Smooth muscle cell (in vitro differentiated cells): Measurements from ENCODE around the gene RAD50. TPM values are rescaled to one million over a fixed set of nuclear protein-coding genes. Genes with fewer than 3 reads are reported as not detected.
"Not testable (repeated sequence)": the region's sequence is repeated elsewhere in the genome, so short reads cannot be mapped to it uniquely, and the experiment has no call there.

ENCODE experiments used
- DNase-seq: peaks from one replicate; lab custom pipeline; 2025; ENCODE audit not compliant: unreplicated experiment; lab: John Stamatoyannopoulos, UW
- H2AFZ ChIP-seq: fragments of 200-600 bp; sonication (generic); 2 replicates; pipeline ENCODE4 v1.6.0; 2016; ENCODE audit warnings: antibody characterized with exemption, low read depth, mild to moderate bottlenecking
- H3F3A ChIP-seq: fragments of 200-600 bp; sonication (generic); 2 replicates; pipeline ENCODE4 v1.6.0; 2017; ENCODE audit warnings: antibody characterized with exemption, low read depth
- H3K27ac ChIP-seq: fragments of 200-600 bp; sonication (generic); 2 replicates; pipeline ENCODE4 v1.5.1; 2016; ENCODE audit warnings: low read depth, mild to moderate bottlenecking
- H3K27me3 ChIP-seq: fragments of 200-600 bp; sonication (generic); 2 replicates; pipeline ENCODE4 v1.6.1; 2016; ENCODE audit warnings: low read depth, mild to moderate bottlenecking
- H3K36me3 ChIP-seq: fragments of 200-600 bp; sonication (generic); 2 replicates; pipeline ENCODE4 v1.5.1; 2016; ENCODE audit warnings: low read depth
- H3K4me1 ChIP-seq: fragments of 200-600 bp; sonication (generic); 2 replicates; pipeline ENCODE4 v1.5.1; 2016; ENCODE audit warnings: low read depth
- H3K4me2 ChIP-seq: fragments of 200-600 bp; sonication (generic); 2 replicates; pipeline ENCODE4 v1.6.0; 2016; ENCODE audit warnings: mild to moderate bottlenecking
- H3K4me3 ChIP-seq: fragments of 200-600 bp; sonication (generic); 2 replicates; pipeline ENCODE4 v1.5.1; 2016; ENCODE audit warnings: mild to moderate bottlenecking
- H3K79me2 ChIP-seq: fragments of 200-600 bp; sonication (generic); 2 replicates; pipeline ENCODE4 v1.6.0; 2016; ENCODE audit warnings: low read depth, mild to moderate bottlenecking
- H3K9ac ChIP-seq: fragments of 200-600 bp; sonication (generic); 2 replicates; pipeline ENCODE4 v1.6.0; 2016; ENCODE audit warnings: low read depth
- H3K9me3 ChIP-seq: fragments of 200-600 bp; sonication (generic); replicated peaks from 2 replicates; pipeline ENCODE4 v1.5.1; 2016; ENCODE audit warnings: low read depth
- H4K20me1 ChIP-seq: fragments of 200-600 bp; sonication (generic); 2 replicates; pipeline ENCODE4 v1.6.0; 2016; ENCODE audit warnings: low read depth
- CTCF ChIP-seq: fragments of 200-600 bp; sonication (generic); IDR thresholded peaks from 2 replicates; pipeline ENCODE4 v1.5.1; 2017; ENCODE audit warnings: borderline replicate concordance, mild to moderate bottlenecking, antibody characterized with exemption; ENCODE audit not compliant: insufficient read depth, poor library complexity, severe bottlenecking
- WGBS: methylation state at CpG from one replicate; pipeline ENCODE4 v1.1.7; 2016; ENCODE audit warnings: low lambda C conversion rate; 5-methylcytosine and 5-hydroxymethylcytosine counted together
- polyA plus RNA-seq: library from polyadenylated mRNA; unstranded; fragments of >200 nt; fragmentation: Nextera tagmentation; extraction: Ambion mirVana; gene quantifications from 2 replicates; pipeline ENCODE4 v1.2.1, GENCODE V29; 2016
- total RNA-seq: library from RNA; depleted of rRNA; stranded (reverse); fragments of >200 nt; gene quantifications from 2 replicates; pipeline ENCODE4 v1.2.3, GENCODE V29; 2014

Gene RAD50
- total and polyA plus RNA-seq, 2 experiments from 2014 or later, result 19.9 to 28.8 TPM

DNA sequence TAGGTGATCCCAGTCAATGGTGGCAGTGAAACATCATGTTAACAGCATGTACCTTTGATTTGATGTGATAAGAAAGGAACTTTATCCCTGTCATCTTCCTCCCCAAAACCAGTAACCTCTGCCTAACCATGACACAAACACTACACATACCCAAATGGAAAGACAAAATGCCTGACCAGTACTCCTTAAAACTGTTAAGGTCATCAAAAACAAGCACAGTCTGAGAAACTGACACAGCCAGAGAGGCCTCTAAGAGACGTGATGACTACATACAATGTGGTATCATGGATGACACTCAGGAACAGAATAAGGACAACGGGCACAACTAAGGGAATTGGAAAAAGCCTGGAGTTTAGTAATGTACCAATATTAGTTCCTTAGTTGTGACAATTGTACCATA, 9.5 kb upstream of the RAD50 start:
- Histone ChIP-seq H3K4me1 (no peaks in the 10 kb centered on the region), H3F3A (no peaks in the 10 kb centered on the region), H3K4me2 (no peak overlapping the region), H2AFZ (no peak overlapping the region), H3K79me2 (no peaks in the 10 kb centered on the region), H3K4me3 (no peak overlapping the region), H3K9me3 (no peaks in the 10 kb centered on the region), H3K27ac (no peak overlapping the region), H3K9ac (no peak overlapping the region), H3K27me3 (peaks cover 27% of the 10 kb centered on the region), H4K20me1 (no peaks in the 10 kb centered on the region), H3K36me3 (no peaks in the 10 kb centered on the region)
- DNase-seq, result no peak
- no peak for TF ChIP-seq CTCF
- 88% methylated on average over 2 of the region's 2 CpGs for WGBS

GRCh38 chr5:132548834-132549233, 7.9 kb upstream of the RAD50 start:
- H3F3A ChIP-seq, H3K4me2 ChIP-seq, H3K4me1 ChIP-seq, H3K9me3 ChIP-seq, H3K4me3 ChIP-seq, H2AFZ ChIP-seq, H4K20me1 ChIP-seq, H3K9ac ChIP-seq, DNase-seq, H3K79me2 ChIP-seq, H3K27ac ChIP-seq, H3K36me3 ChIP-seq: not testable (repeated sequence)
- peaks cover 15% of the 10 kb centered on the region for H3K27me3 ChIP-seq
- WGBS, result 93% methylated on average over 7 of the region's 7 CpGs

GRCh38 chr5:132549576-132549975, 7.2 kb upstream of the RAD50 start:
- no peaks in the 10 kb centered on the region for H3F3A ChIP-seq
- WGBS, result 85% methylated on average over 2 of the region's 2 CpGs
- TF ChIP-seq CTCF, result no peak

GRCh38 chr5:132556153-132556762, 519 bp upstream of the RAD50 start:
- Histone ChIP-seq H3K27ac (peak overlapping the region; percentile 58), H3K27me3 (no peaks in the 10 kb centered on the region), H2AFZ (peak overlapping the region; percentile 100), H3K79me2 (peaks cover 15% of the 10 kb centered on the region), H3K4me2 (peak overlapping the region; percentile 99), H4K20me1 (no peaks in the 10 kb centered on the region), H3K9ac (peak overlapping the region; percentile 8), H3K4me3 (peak overlapping the region; percentile 87), H3K9me3 (no peaks in the 10 kb centered on the region), H3K4me1 (peaks cover 14% of the 10 kb centered on the region), H3K36me3 (no peaks in the 10 kb centered on the region), H3F3A (peaks cover 7% of the 10 kb centered on the region)
- no peak for DNase-seq
- 58% methylated on average over 15 of the region's 15 CpGs for WGBS
- TF ChIP-seq CTCF, result no peak

More at GRCh38 chr5:132549576-132549975, 7.2 kb upstream of the RAD50 start:
- H3K27me3 ChIP-seq, result peaks cover 8% of the 10 kb centered on the region
- no peak for DNase-seq
- no peaks in the 10 kb centered on the region for H3K79me2 ChIP-seq
- H3K9ac ChIP-seq, result no peak overlapping the region
- H3K4me1 ChIP-seq, result no peaks in the 10 kb centered on the region
- H4K20me1 ChIP-seq, result no peaks in the 10 kb centered on the region
- H3K36me3 ChIP-seq, result no peaks in the 10 kb centered on the region
- H3K4me2 ChIP-seq, result no peak overlapping the region
- no peak overlapping the region for H3K4me3 ChIP-seq
- no peak overlapping the region for H2AFZ ChIP-seq
- H3K27ac ChIP-seq, result no peak overlapping the region
- no peaks in the 10 kb centered on the region for H3K9me3 ChIP-seq
